Caco-2 (cell line): ENCODE measurements around the gene EHD1. TPM values are rescaled to one million over a fixed set of nuclear protein-coding genes. Genes with fewer than 3 reads are reported as not detected.

ENCODE experiments used
- BruUV-seq: library from RNA; stranded (reverse); fragments of 400-500 nt; replicated peaks from 2 replicates; lab custom pipeline; 2021; lab: Mats Ljungman, UMichigan
- CTCF ChIA-PET: fragments of 300-600 bp; sonication (Branson Sonifier 250); formaldehyde crosslinking; loops from one replicate; lab custom pipeline; 2022; ENCODE audit warnings: antibody characterized with exemption; lab: Charles Lee
- POLR2A ChIA-PET: fragments of 300-600 bp; sonication (Branson Sonifier 250); formaldehyde crosslinking; loops from one replicate; lab custom pipeline; 2022; ENCODE audit warnings: antibody characterized with exemption; lab: Charles Lee
- DNase-seq, 2 experiments: peaks; one replicate each; pipeline versions ENCODE4 v3.0.0 to v3.0.0-alpha.2; 2020 to 2022
- H3K27me3 ChIP-seq: replicated peaks from 2 replicates; pipeline ENCODE4 v1.6.0; 2011; ENCODE audit warnings: low read length; ENCODE audit not compliant: control insufficient read depth, insufficient read depth
- H3K36me3 ChIP-seq: 2 replicates; pipeline ENCODE4 v1.5.1; 2011; ENCODE audit warnings: low read length; ENCODE audit not compliant: control insufficient read depth, insufficient read depth
- H3K4me1 ChIP-seq: fragments of 250-450 bp; sonication (Bioruptor Pico); 2 replicates; pipeline ENCODE4 v1.5.1; 2020; ENCODE audit warnings: mild to moderate bottlenecking
- H3K4me3 ChIP-seq: 2 replicates; pipeline ENCODE4 v1.5.1; 2011; ENCODE audit warnings: low read depth, mild to moderate bottlenecking, control low read depth, low read length
- H3K9me3 ChIP-seq: fragments of 250-450 bp; sonication (Bioruptor Pico); 2 replicates; pipeline ENCODE4 v1.5.1; 2020; ENCODE audit warnings: mild to moderate bottlenecking, moderate library complexity
- H3K27ac Mint-ChIP-seq: one replicate; pipeline ENCODE4 v1.8.0; 2022; ENCODE audit warnings: mixed read lengths; ENCODE audit not compliant: unreplicated experiment
- H3K27me3 Mint-ChIP-seq: one replicate; pipeline ENCODE4 v1.8.0; 2022; ENCODE audit warnings: mixed read lengths; ENCODE audit not compliant: insufficient read depth, unreplicated experiment
- H3K36me3 Mint-ChIP-seq: one replicate; pipeline ENCODE4 v1.8.0; 2022; ENCODE audit warnings: mild to moderate bottlenecking, mixed read lengths; ENCODE audit not compliant: insufficient read depth, unreplicated experiment
- H3K4me1 Mint-ChIP-seq: one replicate; pipeline ENCODE4 v1.8.0; 2022; ENCODE audit warnings: low read depth, mixed read lengths; ENCODE audit not compliant: unreplicated experiment
- H3K4me3 Mint-ChIP-seq: one replicate; pipeline ENCODE4 v1.8.0; 2022; ENCODE audit warnings: mild to moderate bottlenecking, moderate library complexity, mixed read lengths; ENCODE audit not compliant: unreplicated experiment
- H3K9me3 Mint-ChIP-seq: one replicate; pipeline ENCODE4 v1.8.0; 2022; ENCODE audit warnings: mixed read lengths; ENCODE audit not compliant: unreplicated experiment
- CTCF ChIP-seq, 2 experiments: fragments of 200-600 bp in 1 of 2; IDR thresholded peaks; 1 replicate in 1 of 2; 2 replicates in 1 of 2; pipeline versions ENCODE4 v1.5.1 to v1.8.0; 2011 to 2022; ENCODE audit warnings: antibody characterized with exemption in 1 of 2, control low read depth in 1 of 2, inconsistent platforms in 1 of 2, low read depth in 1 of 2, low read length in 1 of 2, mild to moderate bottlenecking in 1 of 2, moderate library complexity in 1 of 2; ENCODE audit not compliant: insufficient read depth in 1 of 2, severe bottlenecking in 1 of 2, unreplicated experiment in 1 of 2
- intact Hi-C: fragments of 100-400 bp; cut with micrococcal nuclease; formaldehyde crosslinking; loops from one replicate; pipeline ENCODE4 v1.10.0; 2022; ENCODE audit not compliant: unreplicated experiment
- total RNA-seq: library from RNA; stranded (reverse); gene quantifications from 2 replicates; pipeline ENCODE4 v1.2.3, GENCODE V29; 2022

Gene EHD1
- total RNA-seq, 1 experiment from 2014 or later: 129 TPM

GRCh38 chr11:64888406-64888728, 9.9 kb upstream of the EHD1 start:
- intact Hi-C loops: loop anchor here (2.0 kb wide), 2 partner anchors 18 to 124 kb away; no protein-coding TSS in a partner anchor
- no peak for TF ChIP-seq CTCF (IDR thresholded peaks at IDR 0.05; ENCODE audit: insufficient read depth in 1 of 2, low read depth in 1 of 2, low read length in 1 of 2, severe bottlenecking in 1 of 2, unreplicated experiment in 1 of 2)
- Mint-ChIP-seq H3K36me3 (peaks cover 60% of the 10 kb centered on the region), H3K4me3 (peak overlapping the region; percentile 62), H3K4me1 (peaks cover 55% of the 10 kb centered on the region), H3K27ac (peak overlapping the region; percentile 82), H3K27me3 (no peaks in the 10 kb centered on the region), H3K9me3 (no peaks in the 10 kb centered on the region)
- Histone ChIP-seq H3K27me3 (no peaks in the 10 kb centered on the region), H3K4me1 (peaks cover 78% of the 10 kb centered on the region), H3K9me3 (no peaks in the 10 kb centered on the region), H3K4me3 (no peak overlapping the region), H3K36me3 (peaks cover 12% of the 10 kb centered on the region)
- POLR2A ChIA-PET: interaction anchor here (1.1 to 2.5 kb wide), 2 partner anchors 10 to 110 kb away, joined by 3 to 21 read pairs; partner anchors contain the start of genes EHD1 and SF1
- no TSS peak for BruUV-seq
- DNase-seq: no peak
- CTCF ChIA-PET: interaction anchor here (0.5 to 5.0 kb wide), 25 partner anchors 9 to 617 kb away, joined by 3 to 51 read pairs (median 5); partner anchors contain the start of genes ARL2, CDC42BPG, EHD1 and PPP2R5B

- no peaks in the 10 kb centered on the region for H3K9me3 ChIP-seq
- peak overlapping the region; percentile 62 for H3K4me3 Mint-ChIP-seq
- CTCF ChIA-PET: interaction anchor here (0.5 to 5.0 kb wide), 19 partner anchors 9 to 616 kb away, joined by 3 to 51 read pairs (median 5); partner anchors contain the start of genes ARL2, CDC42BPG, EHD1 and PPP2R5B
- TF ChIP-seq CTCF (IDR thresholded peaks at IDR 0.05; ENCODE audit: insufficient read depth in 1 of 2, low read depth in 1 of 2, low read length in 1 of 2, severe bottlenecking in 1 of 2, unreplicated experiment in 1 of 2): peak; percentile 94 to 95
- no peaks in the 10 kb centered on the region for H3K27me3 ChIP-seq
- H3K36me3 ChIP-seq: peaks cover 12% of the 10 kb centered on the region
- H3K4me3 ChIP-seq: no peak overlapping the region
- peaks cover 56% of the 10 kb centered on the region for H3K36me3 Mint-ChIP-seq
- intact Hi-C loops: loop anchor here (2.0 kb wide), 2 partner anchors 17 to 125 kb away; no protein-coding TSS in a partner anchor
- peak; percentile 85 to 87 for DNase-seq
- H3K4me1 ChIP-seq: peaks cover 78% of the 10 kb centered on the region
- no peaks in the 10 kb centered on the region for H3K27me3 Mint-ChIP-seq
- no TSS peak for BruUV-seq
- H3K4me1 Mint-ChIP-seq: peaks cover 55% of the 10 kb centered on the region
- POLR2A ChIA-PET: interaction anchor here (1.1 to 2.5 kb wide), 2 partner anchors 10 to 109 kb away, joined by 3 to 21 read pairs; partner anchors contain the start of genes EHD1 and SF1
- H3K9me3 Mint-ChIP-seq: no peaks in the 10 kb centered on the region
- peak overlapping the region; percentile 82 for H3K27ac Mint-ChIP-seq
These were observed 9.5 kb upstream of the EHD1 start for GRCh38 chr11:64887757-64888405.

GRCh38 chr11:64887234-64887756, 8.9 kb upstream of the EHD1 start:
- peaks cover 6% of the 10 kb centered on the region for H3K36me3 ChIP-seq

More at GRCh38 chr11:64887234-64887756, 8.9 kb upstream of the EHD1 start:
- no peak for DNase-seq
- Mint-ChIP-seq H3K36me3 (peaks cover 50% of the 10 kb centered on the region), H3K27ac (peak overlapping the region; percentile 82), H3K9me3 (no peaks in the 10 kb centered on the region), H3K4me1 (peaks cover 53% of the 10 kb centered on the region), H3K27me3 (no peaks in the 10 kb centered on the region), H3K4me3 (no peak overlapping the region)
- BruUV-seq: no TSS peak
- TF ChIP-seq CTCF (IDR thresholded peaks at IDR 0.05; ENCODE audit: insufficient read depth in 1 of 2, low read depth in 1 of 2, low read length in 1 of 2, severe bottlenecking in 1 of 2, unreplicated experiment in 1 of 2): no peak
- Histone ChIP-seq H3K4me3 (no peak overlapping the region), H3K4me1 (peaks cover 76% of the 10 kb centered on the region), H3K27me3 (no peaks in the 10 kb centered on the region), H3K9me3 (no peaks in the 10 kb centered on the region)
- CTCF ChIA-PET: interaction anchor here (1.0 to 5.0 kb wide), 4 partner anchors 8 to 45 kb away, joined by 4 to 51 read pairs (median 12); partner anchors contain the start of gene EHD1
- POLR2A ChIA-PET: interaction anchor here (1.1 kb wide), 1 partner anchor 109 kb away, joined by 3 read pairs; the partner anchor contains the start of gene SF1
- intact Hi-C loops: no loop called here
